ENCODE results near the gene PBX1. TPM values are rescaled to one million over a fixed set of nuclear protein-coding genes. Genes with fewer than 3 reads are reported as not detected.

The PBX1 gene
- total and polyA plus RNA-seq, 8 donors = 17.3 to 113 (median 91.9) TPM

DNA sequence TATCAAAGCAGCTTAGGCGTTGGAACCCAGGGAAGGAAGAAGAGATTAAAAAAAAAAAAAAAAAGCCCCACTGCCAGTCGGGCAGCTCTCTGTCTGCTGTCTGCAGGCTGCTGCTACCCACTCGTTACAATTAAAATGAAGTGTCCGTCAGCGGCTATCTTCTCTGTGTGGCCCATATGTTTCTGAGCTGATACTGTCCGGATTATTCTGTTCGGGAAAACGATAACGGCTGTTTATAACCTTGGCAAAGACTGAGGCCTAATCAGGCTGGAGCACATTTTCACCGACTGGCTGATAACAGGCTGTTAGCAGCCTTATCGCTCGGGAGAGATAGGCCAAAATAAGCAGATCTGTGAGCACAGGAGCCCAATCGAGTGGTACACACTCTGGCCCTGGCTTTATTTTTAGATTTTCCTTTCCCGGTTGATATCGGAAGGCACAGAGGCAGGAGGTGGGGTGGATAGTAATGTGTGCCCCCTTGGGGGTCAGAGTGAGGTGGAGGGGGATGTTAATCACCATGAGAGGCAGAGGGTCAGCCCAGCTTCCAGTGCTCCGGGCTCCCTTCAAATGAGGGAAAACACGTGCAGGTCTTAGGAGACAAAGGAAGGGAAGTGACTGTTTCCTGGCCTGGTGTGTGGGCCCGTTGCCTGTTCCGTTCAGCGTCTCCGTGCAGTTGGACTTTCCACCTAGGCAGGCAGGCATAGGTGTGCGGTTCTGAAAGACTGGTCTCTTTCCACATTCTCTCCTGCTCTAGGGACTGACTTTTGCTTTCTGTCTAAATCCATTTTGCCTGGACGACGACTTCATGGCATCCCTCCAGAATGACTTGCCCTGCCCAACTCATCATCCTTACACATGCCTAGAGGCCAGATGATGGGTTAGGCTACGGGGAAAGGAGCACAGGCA lies 153.4 kb downstream of the PBX1 start:
- Histone ChIP-seq H3K27ac (peak overlapping the region; percentile 36 to 90 (median 76)), H3K4me3 (no peak overlapping the region), H3K27me3 (no peaks in the 10 kb centered on the region), H3K4me1 (peaks cover 48 to 73% (median 59%) of the 10 kb centered on the region in 3 donors), H3K36me3 (no peaks in the 10 kb centered on the region), H3K9me3 (no peaks in the 10 kb centered on the region)
- FAIRE-seq (no peak), ATAC-seq (peak; percentile 63 to 87 (median 83)), DNase-seq (peak in 4 of 6 donors; percentile 33 to 82 (median 49))
- TF ChIP-seq, protein P1, sequence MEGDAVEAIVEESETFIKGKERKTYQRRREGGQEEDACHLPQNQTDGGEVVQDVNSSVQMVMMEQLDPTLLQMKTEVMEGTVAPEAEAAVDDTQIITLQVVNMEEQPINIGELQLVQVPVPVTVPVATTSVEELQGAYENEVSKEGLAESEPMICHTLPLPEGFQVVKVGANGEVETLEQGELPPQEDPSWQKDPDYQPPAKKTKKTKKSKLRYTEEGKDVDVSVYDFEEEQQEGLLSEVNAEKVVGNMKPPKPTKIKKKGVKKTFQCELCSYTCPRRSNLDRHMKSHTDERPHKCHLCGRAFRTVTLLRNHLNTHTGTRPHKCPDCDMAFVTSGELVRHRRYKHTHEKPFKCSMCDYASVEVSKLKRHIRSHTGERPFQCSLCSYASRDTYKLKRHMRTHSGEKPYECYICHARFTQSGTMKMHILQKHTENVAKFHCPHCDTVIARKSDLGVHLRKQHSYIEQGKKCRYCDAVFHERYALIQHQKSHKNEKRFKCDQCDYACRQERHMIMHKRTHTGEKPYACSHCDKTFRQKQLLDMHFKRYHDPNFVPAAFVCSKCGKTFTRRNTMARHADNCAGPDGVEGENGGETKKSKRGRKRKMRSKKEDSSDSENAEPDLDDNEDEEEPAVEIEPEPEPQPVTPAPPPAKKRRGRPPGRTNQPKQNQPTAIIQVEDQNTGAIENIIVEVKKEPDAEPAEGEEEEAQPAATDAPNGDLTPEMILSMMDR (IDR thresholded peaks at IDR 0.05) = no peak
- WGBS, 2 donors = 8 to 9% methylated on average over 25 of the region's 25 CpGs
- intact Hi-C loops (cut with DNase I) = no loop called here

DNA sequence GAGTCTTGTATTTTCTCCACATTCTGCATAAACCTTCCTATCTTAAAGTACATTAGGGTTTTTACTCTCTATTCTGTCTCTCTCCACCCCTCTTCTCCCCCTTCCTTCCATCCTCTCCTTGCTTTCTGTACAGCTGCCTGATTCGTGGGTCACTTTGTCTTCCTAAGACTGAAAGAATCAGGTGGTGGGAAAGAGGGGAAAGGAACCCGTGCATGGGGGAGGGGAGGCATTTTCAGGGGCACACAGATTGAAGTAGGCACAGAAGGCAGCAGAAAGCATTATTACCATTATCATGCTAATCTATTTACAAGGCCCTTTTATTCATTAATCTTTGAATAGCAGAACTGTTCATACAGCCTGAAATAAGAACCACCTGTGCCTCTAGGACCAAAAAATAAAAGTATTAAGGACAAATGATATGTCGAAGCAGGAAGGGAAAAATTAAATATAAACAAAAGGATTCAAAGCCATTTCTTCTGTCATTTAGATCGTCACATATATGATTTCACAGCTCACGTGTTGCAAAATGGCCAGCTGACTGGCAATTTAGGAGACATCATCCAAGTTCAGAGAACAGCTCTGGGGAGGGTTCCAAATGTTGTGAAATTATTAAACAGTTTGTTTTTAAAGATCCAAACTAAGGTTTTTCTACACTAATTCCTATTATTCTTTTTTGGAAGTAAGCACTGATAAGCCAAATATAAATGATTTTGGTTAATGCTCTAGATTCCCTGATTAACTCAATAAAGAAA lies 154.6 kb downstream of the PBX1 start:
- Histone ChIP-seq H3K4me1 (peaks cover 44 to 73% (median 61%) of the 10 kb centered on the region in 3 donors), H3K36me3 (no peaks in the 10 kb centered on the region), H3K27ac (peak overlapping the region; percentile 36 to 90 (median 76)), H3K4me3 (no peak overlapping the region), H3K9me3 (no peaks in the 10 kb centered on the region), H3K27me3 (no peaks in the 10 kb centered on the region)
- no peak for FAIRE-seq
- WGBS, 2 donors = 18 to 21% methylated on average over 5 of the region's 5 CpGs
- DNase-seq = no peak
- intact Hi-C loops (cut with DNase I) = no loop called here
- no peak for ATAC-seq
- TF ChIP-seq, protein P1 (IDR thresholded peaks at IDR 0.05) = no peak

DNA sequence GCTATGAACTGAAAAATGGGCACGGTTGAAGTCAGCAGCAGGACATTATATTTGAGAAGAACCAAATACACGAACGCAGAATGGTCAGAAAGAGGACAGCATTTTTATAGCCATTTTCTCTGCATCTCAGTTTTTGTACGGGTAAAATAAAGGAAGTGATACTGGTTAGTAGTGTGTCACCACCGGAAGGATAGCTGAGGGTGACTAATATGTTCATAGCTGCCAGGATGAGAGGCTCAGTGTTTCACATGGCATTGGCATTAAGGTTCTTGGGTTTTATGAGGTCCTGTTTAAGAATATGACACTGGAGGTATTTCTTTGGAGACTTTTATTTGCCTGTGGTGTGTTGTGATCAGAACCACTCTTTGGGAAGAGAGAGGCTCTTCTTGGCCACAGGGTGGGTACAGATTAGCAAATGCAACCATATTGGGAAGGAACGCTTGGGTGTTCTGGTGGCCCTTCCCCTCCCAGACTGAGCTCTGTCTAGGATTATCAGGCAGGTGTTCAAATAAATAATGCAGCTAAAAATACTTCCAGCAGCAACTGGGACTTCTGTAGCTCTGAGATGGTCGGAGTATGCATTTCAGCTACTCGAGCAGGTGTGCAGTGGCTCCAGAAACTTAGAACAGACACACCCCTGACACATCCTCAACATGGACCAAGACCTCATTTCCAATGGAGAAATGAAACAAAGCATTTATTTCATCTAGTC lies 158.2 kb downstream of the PBX1 start:
- TF ChIP-seq, protein P1 (IDR thresholded peaks at IDR 0.05) = no peak
- H3K9me3 ChIP-seq = no peaks in the 10 kb centered on the region
- intact Hi-C loops (cut with DNase I) = no loop called here
- no peaks in the 10 kb centered on the region for H3K27me3 ChIP-seq
- no peak overlapping the region for H3K4me3 ChIP-seq
- WGBS, 2 donors = 56 to 71% methylated on average over 8 of the region's 8 CpGs
- H3K36me3 ChIP-seq = no peaks in the 10 kb centered on the region
- DNase-seq (no peak), FAIRE-seq (no peak), ATAC-seq (peak; percentile 14 to 29 (median 21))
- H3K27ac ChIP-seq = peak overlapping the region in 3 of 4 donors; percentile 27 to 58 (median 45)
- peaks cover 64 to 89% (median 81%) of the 10 kb centered on the region in 3 donors for H3K4me1 ChIP-seq

DNA sequence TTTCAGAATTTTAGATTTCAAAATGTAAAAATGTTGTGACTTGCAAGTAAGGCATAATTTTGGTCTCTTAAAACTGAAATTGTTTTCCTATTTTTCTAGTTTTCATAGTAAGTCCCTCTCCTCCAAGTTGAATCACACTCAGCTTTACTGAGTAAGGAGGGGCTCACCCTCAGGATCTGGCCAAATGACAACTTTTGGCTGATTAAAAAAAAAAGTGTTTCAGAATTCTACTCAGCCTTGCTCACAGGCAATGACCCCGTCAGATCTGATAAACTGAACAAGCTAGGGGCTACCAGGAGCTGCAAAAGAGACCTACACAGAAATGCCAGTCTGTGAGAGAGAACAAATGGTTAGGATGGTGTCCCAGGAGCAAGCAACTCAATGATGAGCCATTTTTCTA lies 159.8 kb downstream of the PBX1 start:
- ATAC-seq (peak in 1 of 4 donors; percentile 20), FAIRE-seq (no peak), DNase-seq (no peak)
- H3K27me3 ChIP-seq = no peaks in the 10 kb centered on the region
- TF ChIP-seq, protein P1 (IDR thresholded peaks at IDR 0.05) = no peak
- no peaks in the 10 kb centered on the region for H3K36me3 ChIP-seq
- 14 to 26% methylated on average over 1 of the region's 1 CpG for WGBS, 2 donors
- no peak overlapping the region for H3K4me3 ChIP-seq
- peak overlapping the region in 2 of 4 donors; percentile 57 to 78 for H3K27ac ChIP-seq
- H3K4me1 ChIP-seq = peaks cover 64 to 86% (median 74%) of the 10 kb centered on the region in 3 donors
- no peaks in the 10 kb centered on the region for H3K9me3 ChIP-seq
- intact Hi-C loops (cut with DNase I) = no loop called here
